Head of caudate nucleus (tissue), 42 donors: Measurements from ENCODE around the gene NUP98.
A peak's percentile ranks its signal among the peaks of the same experiment; 100 is the strongest.

Source experiments
- DNase-seq, 42 donors: peaks; one replicate each; pipeline versions ENCODE4 v3.0.0 to v3.0.0-alpha.2; 2020 to 2021; ENCODE audit warnings: mixed read lengths in 7 of 42
- intact Hi-C: fragments of 100-400 bp; cut with DNase I; formaldehyde crosslinking; loops from one replicate; pipeline ENCODE4 v1.15.0; 2022

NUP98 gene

DNA sequence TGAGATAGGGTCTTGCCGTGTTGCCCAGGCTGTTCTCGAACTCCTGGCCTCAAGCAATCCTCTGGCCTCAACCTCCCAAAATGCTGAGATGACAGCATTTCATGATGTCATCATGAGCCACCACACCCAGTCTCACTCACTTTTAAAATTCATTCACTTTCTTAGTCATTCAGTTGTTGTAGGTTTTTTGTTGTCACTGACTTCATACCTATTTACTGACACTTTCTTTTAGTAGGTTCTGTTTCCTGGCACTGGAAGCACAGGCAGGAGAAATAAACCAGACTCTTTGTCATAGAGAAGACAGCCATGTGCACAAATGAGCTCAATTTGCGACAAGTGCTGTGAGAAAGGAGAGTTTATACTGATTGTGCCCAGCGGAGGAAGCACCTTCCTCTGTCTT, 166.0 kb downstream of the NUP98 start:
- DNase-seq = no peak
- intact Hi-C loops = no loop called here

DNA sequence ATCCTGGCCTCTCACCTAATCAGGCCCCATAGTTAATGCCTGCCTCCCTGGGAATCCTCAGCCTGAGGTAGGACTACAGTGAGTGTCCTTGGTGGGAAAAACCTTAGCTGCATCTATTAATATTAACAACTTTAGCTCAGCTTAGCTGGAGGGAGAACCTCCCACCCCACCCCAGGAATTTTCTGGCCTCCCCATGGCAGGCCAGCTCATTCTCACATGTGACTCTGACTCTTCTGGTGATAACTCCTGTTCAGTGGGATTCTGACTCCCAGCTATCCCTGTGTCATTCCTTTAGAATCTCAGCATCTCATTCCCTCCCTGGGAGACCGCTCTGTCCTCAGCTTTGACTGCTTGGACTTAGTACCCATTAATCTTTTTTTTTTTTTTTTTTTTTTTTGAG, 170.1 kb downstream of the NUP98 start:
- no peak for DNase-seq
- intact Hi-C loops = no loop called here

DNA sequence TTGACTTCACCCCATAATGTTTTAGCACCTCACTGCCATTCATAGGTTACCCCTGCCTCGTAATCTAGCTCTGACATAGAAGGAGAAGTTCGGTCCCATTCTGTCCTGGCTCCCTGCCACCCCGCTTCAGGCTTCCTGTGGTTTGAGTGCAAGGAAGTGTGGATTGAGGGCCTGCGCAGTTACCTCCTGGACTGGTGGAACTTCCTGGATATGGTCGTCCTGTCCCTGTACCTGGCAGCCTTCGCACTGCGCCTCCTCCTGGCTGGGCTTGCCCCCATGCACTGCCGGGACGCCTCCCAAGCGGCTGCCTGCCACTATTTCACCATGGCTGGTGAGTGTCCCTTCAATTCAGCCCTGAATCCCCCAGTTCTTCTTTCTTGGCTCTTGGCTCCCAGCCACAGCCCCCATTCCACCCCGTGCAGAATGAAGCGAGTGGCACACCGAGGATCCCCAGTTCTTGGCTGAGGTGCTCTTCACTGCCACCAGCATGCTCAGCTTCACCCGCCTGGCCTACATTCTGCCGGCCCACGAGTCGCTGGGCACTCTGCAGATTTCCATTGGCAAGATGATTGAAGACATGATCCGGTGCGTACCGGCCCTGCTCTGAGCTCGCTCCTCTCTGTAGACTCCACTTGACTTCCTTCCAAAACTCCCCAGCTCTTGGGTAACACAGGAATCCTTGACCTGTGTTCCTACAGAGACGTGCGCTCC, 170.9 kb downstream of the NUP98 start:
- DNase-seq = peak in 39 of 42 donors; percentile 8 to 68 (median 40)
- intact Hi-C loops = no loop called here
